HCT116 (cell line): ENCODE data around the gene NT5DC3.

ENCODE experiments used
- ELF1 ChIP-seq: IDR thresholded peaks from 2 replicates; pipeline ENCODE4 v1.6.1; 2012; ENCODE audit warnings: low read depth, borderline replicate concordance
- EZH2 ChIP-seq: fragments of 200-600 bp; sonication (generic); IDR thresholded peaks from 2 replicates; pipeline ENCODE4 v1.6.1; 2017; ENCODE audit warnings: antibody characterized with exemption, mixed run types
- EZH2phosphoT487 ChIP-seq: fragments of 200-600 bp; IDR thresholded peaks from 2 replicates; pipeline ENCODE4 v1.6.1; 2018; ENCODE audit warnings: antibody characterized with exemption, borderline replicate concordance
- FOSL1 ChIP-seq: IDR thresholded peaks from 2 replicates; pipeline ENCODE4 v1.6.1; 2012; ENCODE audit warnings: low read depth
- POLR2A ChIP-seq: IDR thresholded peaks from 2 replicates; pipeline ENCODE4 v1.7.0; 2011; ENCODE audit warnings: borderline replicate concordance; ENCODE audit not compliant: insufficient read depth, insufficient read length; ENCODE audit errors: extremely low read depth
- POLR2AphosphoS5 ChIP-seq: IDR thresholded peaks from 2 replicates; pipeline ENCODE4 v1.6.1; 2011; ENCODE audit warnings: mild to moderate bottlenecking, low read depth, low read length, moderate library complexity
- RAD21 ChIP-seq: IDR thresholded peaks from 2 replicates; pipeline ENCODE4 v1.6.1; 2012; ENCODE audit warnings: low read depth, mild to moderate bottlenecking
- YY1 ChIP-seq: IDR thresholded peaks from 2 replicates; pipeline ENCODE4 v1.6.1; 2011; ENCODE audit warnings: low read length, low read depth, moderate library complexity, mild to moderate bottlenecking; ENCODE audit not compliant: insufficient replicate concordance; ENCODE audit errors: extremely low read depth
- ZNF274 ChIP-seq: fragments of 200-500 bp; sonication (Bioruptor generic); IDR thresholded peaks from 2 replicates; pipeline ENCODE4 v1.6.1; 2014; ENCODE audit warnings: mild to moderate bottlenecking, low read depth, low read length, inconsistent platforms
- TF ChIP-seq, protein P1 (sequence below): IDR thresholded peaks from 2 replicates; pipeline ENCODE4 v1.6.1; 2012
- TF ChIP-seq, protein P2 (sequence below), 3 experiments: fragments of 200-600 bp in 1 of 3; sonication (generic) in 1 of 3; IDR thresholded peaks in 2 of 3; conservative IDR thresholded peaks in 1 of 3; 2 replicates each; pipeline ENCODE4 v1.5.1; 2012 to 2017; ENCODE audit warnings: low read depth in 2 of 3, low read length in 2 of 3, antibody characterized with exemption in 1 of 3, borderline replicate concordance in 1 of 3, control low read depth in 1 of 3, mild to moderate bottlenecking in 1 of 3, mixed read lengths in 1 of 3, mixed run types in 1 of 3, moderate library complexity in 1 of 3; ENCODE audit not compliant: insufficient read depth in 1 of 3
- TF ChIP-seq, protein P3 (sequence below): IDR thresholded peaks from 2 replicates; pipeline ENCODE4 v1.6.1; 2012

DNA sequence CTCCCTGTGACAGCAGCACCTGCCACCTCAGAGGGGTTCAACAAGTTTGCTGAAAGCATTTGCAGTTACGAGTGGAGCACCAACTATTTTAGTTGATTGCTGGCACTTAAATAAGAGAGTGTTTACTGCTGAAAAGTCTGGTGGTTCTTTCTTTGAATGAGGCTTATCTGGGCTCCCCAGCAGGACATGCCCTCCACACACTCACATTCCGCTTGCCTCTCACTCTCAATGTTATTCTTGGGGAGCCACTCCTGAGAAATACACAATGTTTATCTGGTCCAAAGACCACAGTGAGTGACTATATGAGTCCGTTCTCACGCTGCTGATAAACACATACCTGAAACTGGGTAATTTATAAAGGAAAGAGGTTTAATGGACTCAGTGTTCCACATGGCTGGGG, 31.9 kb downstream of the NT5DC3 start:
- TF ChIP-seq EZH2phosphoT487 (no peak), POLR2A (no peak), YY1 (no peak), RAD21 (no peak), POLR2AphosphoS5 (no peak), ELF1 (no peak), ZNF274 (no peak), FOSL1 (no peak), EZH2 (no peak)
- TF ChIP-seq, protein P1, sequence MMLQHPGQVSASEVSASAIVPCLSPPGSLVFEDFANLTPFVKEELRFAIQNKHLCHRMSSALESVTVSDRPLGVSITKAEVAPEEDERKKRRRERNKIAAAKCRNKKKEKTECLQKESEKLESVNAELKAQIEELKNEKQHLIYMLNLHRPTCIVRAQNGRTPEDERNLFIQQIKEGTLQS: no peak
- TF ChIP-seq, protein P2, sequence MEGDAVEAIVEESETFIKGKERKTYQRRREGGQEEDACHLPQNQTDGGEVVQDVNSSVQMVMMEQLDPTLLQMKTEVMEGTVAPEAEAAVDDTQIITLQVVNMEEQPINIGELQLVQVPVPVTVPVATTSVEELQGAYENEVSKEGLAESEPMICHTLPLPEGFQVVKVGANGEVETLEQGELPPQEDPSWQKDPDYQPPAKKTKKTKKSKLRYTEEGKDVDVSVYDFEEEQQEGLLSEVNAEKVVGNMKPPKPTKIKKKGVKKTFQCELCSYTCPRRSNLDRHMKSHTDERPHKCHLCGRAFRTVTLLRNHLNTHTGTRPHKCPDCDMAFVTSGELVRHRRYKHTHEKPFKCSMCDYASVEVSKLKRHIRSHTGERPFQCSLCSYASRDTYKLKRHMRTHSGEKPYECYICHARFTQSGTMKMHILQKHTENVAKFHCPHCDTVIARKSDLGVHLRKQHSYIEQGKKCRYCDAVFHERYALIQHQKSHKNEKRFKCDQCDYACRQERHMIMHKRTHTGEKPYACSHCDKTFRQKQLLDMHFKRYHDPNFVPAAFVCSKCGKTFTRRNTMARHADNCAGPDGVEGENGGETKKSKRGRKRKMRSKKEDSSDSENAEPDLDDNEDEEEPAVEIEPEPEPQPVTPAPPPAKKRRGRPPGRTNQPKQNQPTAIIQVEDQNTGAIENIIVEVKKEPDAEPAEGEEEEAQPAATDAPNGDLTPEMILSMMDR (IDR thresholded peaks at IDR 0.05 in 2 of 3, conservative IDR thresholded peaks at IDR 0.05 in 1 of 3; ENCODE audit: borderline replicate concordance in 1 of 3, insufficient read depth in 1 of 3, low read depth in 2 of 3, low read length in 2 of 3): no peak
- TF ChIP-seq, protein P3, sequence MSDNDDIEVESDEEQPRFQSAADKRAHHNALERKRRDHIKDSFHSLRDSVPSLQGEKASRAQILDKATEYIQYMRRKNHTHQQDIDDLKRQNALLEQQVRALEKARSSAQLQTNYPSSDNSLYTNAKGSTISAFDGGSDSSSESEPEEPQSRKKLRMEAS: no peak
